Activated naive CD8-positive, alpha-beta T cell treated with anti-CD3 and anti-CD28 coated beads, Interleukin-2, amount 50 U/mL, for 24 hours (primary cell): ENCODE measurements around the gene VPS41.

Source experiments
- ATAC-seq: fragments of 150-1000 bp; cut with Tn5 transposase; one replicate; pipeline ENCODE4 v1.10.0; 2021
- DNase-seq: peaks from one replicate; pipeline ENCODE4 v3.0.0; 2021
- H3K27ac Mint-ChIP-seq: one replicate; pipeline ENCODE4 v1.8.0; 2021; ENCODE audit warnings: mild to moderate bottlenecking, mixed read lengths
- H3K27me3 Mint-ChIP-seq: one replicate; pipeline ENCODE4 v1.8.0; 2021; ENCODE audit warnings: mixed read lengths
- H3K36me3 Mint-ChIP-seq: one replicate; pipeline ENCODE4 v1.8.0; 2021; ENCODE audit warnings: low read depth, mixed read lengths
- H3K4me1 Mint-ChIP-seq: one replicate; pipeline ENCODE4 v1.8.0; 2021; ENCODE audit warnings: mixed read lengths
- H3K4me3 Mint-ChIP-seq: one replicate; pipeline ENCODE4 v1.8.0; 2021; ENCODE audit warnings: mild to moderate bottlenecking, moderate library complexity, mixed read lengths
- H3K9me3 Mint-ChIP-seq: one replicate; pipeline ENCODE4 v1.8.0; 2021; ENCODE audit warnings: mixed read lengths

Gene VPS41

DNA sequence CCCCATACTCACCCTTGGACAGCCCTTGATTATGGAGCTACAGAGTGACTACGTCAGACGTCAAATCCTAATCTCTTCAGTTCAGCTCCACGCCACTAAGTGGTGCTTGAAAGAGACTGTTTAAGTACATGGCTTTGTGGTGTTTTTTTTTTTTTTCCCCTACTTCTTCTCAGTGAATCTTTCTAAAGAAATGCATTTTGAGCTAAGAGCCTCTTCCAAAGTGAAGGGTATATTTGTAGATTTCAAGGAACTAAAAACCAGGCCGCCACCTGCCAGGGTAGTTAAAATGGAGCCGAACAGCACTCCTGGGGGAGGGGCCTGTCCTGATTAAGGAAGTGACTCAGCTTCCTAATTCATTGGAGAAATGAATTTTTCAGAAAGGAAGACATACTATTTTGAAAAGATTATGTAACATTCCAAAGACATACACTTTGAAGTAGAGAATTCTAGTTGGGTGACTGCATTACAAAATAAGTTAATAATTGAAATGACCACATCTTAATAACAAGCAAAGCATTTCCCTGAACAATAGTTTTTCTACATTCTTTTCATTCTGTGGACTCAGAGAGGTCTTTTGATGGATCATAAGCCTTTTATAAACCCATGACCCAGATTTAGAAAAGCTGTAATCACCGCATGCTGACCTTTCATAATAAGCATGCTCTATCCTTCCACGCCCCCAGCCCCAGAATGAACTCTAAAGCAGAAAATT is 20.6 kb upstream of the VPS41 start:
- H3K9me3 Mint-ChIP-seq: no peaks in the 10 kb centered on the region
- H3K27ac Mint-ChIP-seq: no peak overlapping the region
- H3K36me3 Mint-ChIP-seq: no peaks in the 10 kb centered on the region
- ATAC-seq (no peak), DNase-seq (no peak)
- H3K4me1 Mint-ChIP-seq: no peaks in the 10 kb centered on the region
- peaks cover 7% of the 10 kb centered on the region for H3K27me3 Mint-ChIP-seq
- H3K4me3 Mint-ChIP-seq: no peak overlapping the region

DNA sequence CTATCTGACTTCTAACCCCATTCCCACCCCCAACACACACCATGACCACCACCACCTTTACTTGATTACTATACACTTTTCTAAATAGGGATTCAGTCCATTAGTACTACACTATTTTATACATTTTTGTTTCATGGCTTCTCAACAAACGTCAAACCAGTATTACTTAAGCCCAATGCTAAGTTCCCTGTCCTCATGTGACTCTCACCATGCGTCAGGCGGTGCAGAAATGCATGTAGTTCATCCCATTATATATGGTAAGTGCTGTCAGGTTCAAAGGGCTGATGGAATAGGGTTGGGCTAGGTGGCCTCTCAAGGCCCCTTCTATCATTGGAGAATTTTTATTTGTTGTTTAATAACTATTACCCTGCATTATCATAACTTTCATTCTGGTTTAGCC is 19.5 kb upstream of the VPS41 start:
- no peak overlapping the region for H3K27ac Mint-ChIP-seq
- no peaks in the 10 kb centered on the region for H3K36me3 Mint-ChIP-seq

DNA sequence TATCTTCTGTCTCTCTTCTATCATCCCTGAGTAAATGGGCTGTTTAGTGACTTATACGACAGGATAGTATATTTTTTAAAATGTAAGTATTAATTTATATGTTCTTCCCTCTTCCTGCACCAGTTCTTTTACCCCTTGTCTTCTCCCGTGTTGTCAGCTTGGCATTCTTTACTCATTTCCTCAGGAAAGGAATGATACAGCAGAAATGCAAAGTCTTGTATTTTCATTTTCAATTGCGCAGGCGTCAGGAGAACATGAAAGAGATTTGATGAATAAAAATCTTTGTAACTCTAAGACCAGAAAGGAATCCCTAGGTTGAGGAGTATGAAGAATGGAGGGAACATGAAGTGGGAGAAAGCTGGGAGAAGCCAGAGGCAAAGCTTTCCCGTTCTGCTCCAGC is 18.8 kb upstream of the VPS41 start:
- H3K27me3 Mint-ChIP-seq: peaks cover 4% of the 10 kb centered on the region
- no peaks in the 10 kb centered on the region for H3K36me3 Mint-ChIP-seq
- H3K27ac Mint-ChIP-seq: no peak overlapping the region
- H3K9me3 Mint-ChIP-seq: no peaks in the 10 kb centered on the region
- no peaks in the 10 kb centered on the region for H3K4me1 Mint-ChIP-seq
- ATAC-seq (no peak), DNase-seq (no peak)
- no peak overlapping the region for H3K4me3 Mint-ChIP-seq

More for the DNA sequence above, 19.5 kb upstream of the VPS41 start:
- Mint-ChIP-seq H3K4me3 (no peak overlapping the region), H3K27me3 (peaks cover 4% of the 10 kb centered on the region), H3K9me3 (no peaks in the 10 kb centered on the region), H3K4me1 (no peaks in the 10 kb centered on the region)
- DNase-seq: no peak
- ATAC-seq: no peak

DNA sequence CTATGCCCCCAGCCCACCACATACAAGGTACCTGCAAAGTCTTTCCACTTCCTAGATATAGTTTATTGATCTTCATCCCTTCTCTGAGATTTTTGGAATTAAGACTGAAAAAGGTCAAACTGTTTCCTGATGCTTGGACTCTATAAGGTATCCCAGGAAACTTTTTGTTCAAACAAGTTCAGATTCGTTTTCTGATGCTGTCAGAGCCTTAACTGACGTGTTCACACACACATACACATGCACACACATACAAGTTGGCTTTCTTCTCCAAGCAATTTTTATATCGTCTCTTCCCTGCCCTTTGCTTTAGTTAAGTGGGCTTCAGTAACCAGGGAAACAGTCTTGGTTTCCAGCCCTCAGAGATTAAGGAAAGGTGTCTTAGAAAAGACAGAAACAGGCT is 11.7 kb upstream of the VPS41 start:
- Mint-ChIP-seq H3K27me3 (no peaks in the 10 kb centered on the region), H3K4me3 (no peak overlapping the region), H3K36me3 (no peaks in the 10 kb centered on the region), H3K4me1 (no peaks in the 10 kb centered on the region), H3K9me3 (no peaks in the 10 kb centered on the region), H3K27ac (no peak overlapping the region)
- ATAC-seq (no peak), DNase-seq (no peak)

DNA sequence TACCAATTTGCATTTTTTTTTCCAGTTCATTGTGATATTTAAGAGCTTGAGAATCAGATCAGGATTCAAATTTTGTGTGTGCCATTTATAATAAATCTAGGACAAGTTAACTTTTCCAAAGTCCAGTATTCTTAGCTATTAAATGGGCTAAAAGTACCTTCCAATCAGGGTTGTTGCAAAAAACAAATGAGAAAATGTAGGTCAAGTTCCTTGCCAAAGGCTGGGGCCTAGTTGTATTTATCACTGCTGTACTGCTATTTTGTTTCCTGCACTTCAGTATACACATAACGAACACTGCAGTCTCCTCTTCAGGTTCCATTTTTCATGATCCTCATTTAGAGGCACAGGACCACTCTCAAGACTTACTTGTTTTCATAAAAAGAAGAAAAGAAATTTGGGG is 7.4 kb upstream of the VPS41 start:
- H3K4me1 Mint-ChIP-seq: no peaks in the 10 kb centered on the region
- no peak for DNase-seq
- H3K9me3 Mint-ChIP-seq: no peaks in the 10 kb centered on the region
- H3K27me3 Mint-ChIP-seq: no peaks in the 10 kb centered on the region
- H3K4me3 Mint-ChIP-seq: no peak overlapping the region
- no peak for ATAC-seq
- no peaks in the 10 kb centered on the region for H3K36me3 Mint-ChIP-seq
- no peak overlapping the region for H3K27ac Mint-ChIP-seq

DNA sequence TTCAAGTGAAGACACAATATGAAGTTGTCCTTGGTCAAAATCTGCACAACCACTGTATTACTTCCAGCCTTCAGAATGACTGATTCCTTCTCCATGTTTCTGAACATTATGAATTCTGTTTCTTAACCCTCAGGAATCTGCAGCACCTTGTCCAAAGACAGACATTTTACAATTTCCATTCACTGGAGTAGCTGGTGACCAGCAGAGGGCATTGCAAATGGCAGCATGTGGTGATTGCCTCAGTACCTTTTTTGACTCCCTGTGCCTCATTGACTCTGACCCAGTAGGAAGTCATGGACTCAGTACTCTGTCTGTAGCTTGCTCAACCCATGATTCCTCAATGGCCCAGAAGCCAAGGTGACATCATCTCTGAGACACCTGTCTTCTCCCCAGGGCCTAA is 879 bp upstream of the VPS41 start:
- no peak for DNase-seq
- Mint-ChIP-seq H3K27ac (no peak overlapping the region), H3K36me3 (peaks cover 2% of the 10 kb centered on the region), H3K4me3 (no peak overlapping the region), H3K4me1 (peaks cover 38% of the 10 kb centered on the region), H3K27me3 (no peaks in the 10 kb centered on the region), H3K9me3 (no peaks in the 10 kb centered on the region)
- no peak for ATAC-seq

DNA sequence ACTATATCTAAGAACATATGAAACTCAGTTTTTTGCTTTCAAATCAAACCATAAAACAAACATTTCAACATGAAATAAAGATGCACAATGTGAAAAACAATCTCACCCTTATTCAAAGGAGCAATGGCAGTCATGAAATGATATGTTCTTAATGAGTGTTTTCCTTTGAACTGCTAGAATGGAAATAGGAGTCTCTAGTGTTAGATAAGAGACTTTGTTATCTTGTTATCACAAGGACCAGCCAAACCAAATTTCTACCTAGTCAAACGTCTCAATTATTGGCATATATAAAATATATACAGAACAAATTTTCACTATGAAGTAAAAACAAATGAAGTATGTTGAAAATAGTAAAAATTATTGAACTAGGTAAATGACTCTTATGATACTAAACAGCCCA is 1.2 kb downstream of the VPS41 start:
- H3K27ac Mint-ChIP-seq: no peak overlapping the region
- H3K27me3 Mint-ChIP-seq: no peaks in the 10 kb centered on the region
- peak overlapping the region; percentile 93 for H3K4me3 Mint-ChIP-seq
- peaks cover 2% of the 10 kb centered on the region for H3K36me3 Mint-ChIP-seq
- H3K4me1 Mint-ChIP-seq: peaks cover 48% of the 10 kb centered on the region
- ATAC-seq: no peak
- H3K9me3 Mint-ChIP-seq: no peaks in the 10 kb centered on the region
- DNase-seq: no peak

DNA sequence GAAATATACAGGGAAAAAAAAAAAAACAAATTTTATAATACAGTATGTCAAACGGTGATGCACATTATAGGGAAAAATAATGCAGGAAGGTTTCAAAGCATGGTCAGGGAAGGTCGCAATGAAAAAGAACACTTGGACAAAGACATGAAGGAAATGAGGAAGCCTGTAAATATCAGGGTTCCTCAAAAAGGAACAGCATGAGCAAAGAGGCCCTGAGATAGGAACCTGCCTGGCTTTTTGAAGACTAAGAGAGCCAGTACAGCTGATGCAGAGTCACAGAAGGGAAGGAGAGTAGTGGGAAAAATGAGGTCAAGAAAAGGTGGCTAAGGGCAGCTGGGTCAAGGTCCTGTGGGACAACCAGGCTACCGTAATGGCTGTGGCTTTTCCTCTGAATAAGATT is 1.9 kb downstream of the VPS41 start:
- H3K4me3 Mint-ChIP-seq: peak overlapping the region; percentile 17
- H3K36me3 Mint-ChIP-seq: peaks cover 2% of the 10 kb centered on the region
- no peak for DNase-seq
- no peaks in the 10 kb centered on the region for H3K27me3 Mint-ChIP-seq
- no peak overlapping the region for H3K27ac Mint-ChIP-seq
- ATAC-seq: no peak
- H3K9me3 Mint-ChIP-seq: no peaks in the 10 kb centered on the region
- H3K4me1 Mint-ChIP-seq: peaks cover 52% of the 10 kb centered on the region

DNA sequence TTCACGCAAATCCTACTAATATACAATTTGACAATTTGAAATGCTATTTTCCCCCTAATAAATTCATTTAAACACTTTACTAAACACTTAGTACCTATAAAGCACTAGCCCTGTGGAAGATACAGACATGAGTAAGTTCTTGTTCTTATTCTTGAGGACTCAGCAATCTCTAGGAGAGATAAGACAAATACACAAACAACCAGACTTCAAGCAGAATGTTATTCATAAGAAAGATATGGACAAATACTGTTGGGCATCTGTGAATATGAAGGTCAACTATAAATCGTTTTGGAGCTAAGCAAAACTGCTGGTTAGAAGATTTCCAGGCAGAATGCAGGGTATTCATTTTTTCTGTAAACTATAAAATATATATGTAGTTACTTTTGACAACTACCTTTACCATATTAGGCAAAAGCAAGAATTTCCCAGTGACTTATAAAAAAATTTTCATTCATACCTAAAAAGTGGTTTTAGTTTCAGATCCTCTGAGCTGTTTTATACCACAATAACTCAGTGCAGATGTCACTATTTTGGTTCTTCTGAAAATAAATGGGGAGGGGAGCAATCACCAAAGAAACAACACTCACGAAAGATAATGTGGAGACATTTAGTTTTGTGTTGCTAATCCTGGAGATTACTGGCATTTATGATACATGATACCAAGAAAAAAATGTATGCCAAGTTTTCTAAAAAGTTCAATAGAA is 3.8 kb downstream of the VPS41 start:
- H3K27ac Mint-ChIP-seq: no peak overlapping the region
- H3K9me3 Mint-ChIP-seq: no peaks in the 10 kb centered on the region
- H3K27me3 Mint-ChIP-seq: no peaks in the 10 kb centered on the region
- H3K4me1 Mint-ChIP-seq: peaks cover 60% of the 10 kb centered on the region
- no peak overlapping the region for H3K4me3 Mint-ChIP-seq
- DNase-seq (no peak), ATAC-seq (no peak)
- peaks cover 6% of the 10 kb centered on the region for H3K36me3 Mint-ChIP-seq

DNA sequence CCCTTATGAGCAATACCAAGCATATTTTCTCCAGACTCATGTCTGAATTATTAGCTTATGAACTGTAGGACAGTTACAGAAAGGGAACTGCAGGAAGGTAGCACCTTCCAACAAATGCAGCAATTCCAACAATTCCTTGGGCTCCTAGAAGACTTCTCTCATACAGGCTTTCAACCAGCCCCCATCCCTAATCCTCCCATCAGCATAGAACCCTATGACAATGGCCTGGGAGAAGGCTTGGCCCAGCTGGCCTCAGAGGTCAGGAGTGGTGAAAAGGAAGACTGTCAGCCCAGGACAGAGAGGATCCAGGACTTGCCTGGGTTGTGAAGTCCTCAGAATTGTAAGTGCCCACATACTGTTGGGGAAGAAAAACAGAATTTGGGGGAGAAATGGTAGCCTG is 5.9 kb downstream of the VPS41 start:
- peaks cover 6% of the 10 kb centered on the region for H3K36me3 Mint-ChIP-seq
- peaks cover 54% of the 10 kb centered on the region for H3K4me1 Mint-ChIP-seq
- H3K4me3 Mint-ChIP-seq: no peak overlapping the region
- no peaks in the 10 kb centered on the region for H3K27me3 Mint-ChIP-seq
- DNase-seq: no peak
- ATAC-seq: no peak
- H3K27ac Mint-ChIP-seq: no peak overlapping the region
- H3K9me3 Mint-ChIP-seq: no peaks in the 10 kb centered on the region

DNA sequence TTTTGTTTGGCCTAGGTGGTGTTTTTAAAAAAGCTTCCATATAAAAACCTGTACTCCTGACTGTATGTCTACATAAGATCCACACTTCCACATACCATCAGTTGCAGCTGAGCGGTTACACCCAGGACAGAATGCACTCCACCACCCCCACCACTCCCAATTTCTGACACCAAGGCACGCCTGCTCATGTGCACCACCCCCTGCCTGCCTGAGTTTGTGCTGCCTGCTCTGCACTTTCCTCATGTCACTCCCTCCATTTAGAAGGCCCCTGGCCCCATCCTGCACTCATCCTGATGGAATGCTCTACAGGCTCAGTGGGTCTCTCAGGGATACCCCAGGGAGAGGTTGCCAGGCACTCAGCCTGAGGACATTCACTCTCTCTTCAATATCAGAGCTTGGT is 6.5 kb downstream of the VPS41 start:
- Mint-ChIP-seq H3K9me3 (no peaks in the 10 kb centered on the region), H3K4me1 (peaks cover 48% of the 10 kb centered on the region), H3K36me3 (peaks cover 8% of the 10 kb centered on the region), H3K27me3 (no peaks in the 10 kb centered on the region), H3K27ac (no peak overlapping the region), H3K4me3 (no peak overlapping the region)
- DNase-seq (no peak), ATAC-seq (no peak)

DNA sequence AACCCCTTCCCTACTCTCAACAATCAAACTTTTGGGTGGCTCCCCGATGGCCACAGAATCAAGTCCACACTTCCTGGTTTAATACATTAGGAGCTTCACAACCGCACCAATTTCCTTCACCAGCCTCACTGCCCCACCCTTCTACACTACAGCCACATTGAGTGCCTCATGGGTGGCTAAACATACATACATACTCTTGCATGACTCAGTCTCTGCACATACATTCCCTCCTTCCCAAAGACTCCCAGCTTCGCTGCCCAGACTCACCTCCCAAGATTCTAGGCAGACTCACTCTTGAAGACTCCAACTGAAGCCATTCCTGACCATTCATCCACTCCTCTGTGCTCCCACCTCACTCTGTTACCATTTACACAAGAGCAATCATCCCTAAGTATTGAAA is 15.9 kb downstream of the VPS41 start:
- peaks cover 55% of the 10 kb centered on the region for H3K36me3 Mint-ChIP-seq

DNA sequence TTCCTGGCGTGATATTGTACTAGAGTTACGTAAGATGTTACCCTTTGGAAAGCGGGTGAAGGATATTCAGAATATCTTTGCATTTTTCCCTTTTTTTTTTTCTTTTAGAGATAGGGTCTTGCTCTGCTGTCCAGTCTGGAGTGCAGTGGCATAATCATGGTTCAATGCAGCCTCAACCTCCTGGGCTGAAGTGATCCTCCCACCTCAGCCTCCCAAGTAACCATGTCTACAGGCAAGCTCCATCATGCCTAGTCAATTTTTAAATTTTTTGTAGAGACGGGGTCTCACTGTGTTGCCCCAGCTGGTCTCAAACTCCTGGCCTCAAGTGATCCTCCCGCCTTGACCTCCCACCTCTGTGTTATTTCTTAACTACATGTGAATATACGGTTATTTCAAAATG is 18.4 kb downstream of the VPS41 start:
- no peak for ATAC-seq
- Mint-ChIP-seq H3K27me3 (no peaks in the 10 kb centered on the region), H3K4me3 (no peak overlapping the region), H3K27ac (no peak overlapping the region), H3K36me3 (peaks cover 60% of the 10 kb centered on the region), H3K9me3 (peaks cover 16% of the 10 kb centered on the region), H3K4me1 (peaks cover 11% of the 10 kb centered on the region)
- DNase-seq: no peak

More for the DNA sequence above, 15.9 kb downstream of the VPS41 start:
- Mint-ChIP-seq H3K4me3 (no peak overlapping the region), H3K27ac (no peak overlapping the region), H3K27me3 (no peaks in the 10 kb centered on the region), H3K4me1 (peaks cover 9% of the 10 kb centered on the region), H3K9me3 (peaks cover 14% of the 10 kb centered on the region)
- DNase-seq (no peak), ATAC-seq (no peak)

DNA sequence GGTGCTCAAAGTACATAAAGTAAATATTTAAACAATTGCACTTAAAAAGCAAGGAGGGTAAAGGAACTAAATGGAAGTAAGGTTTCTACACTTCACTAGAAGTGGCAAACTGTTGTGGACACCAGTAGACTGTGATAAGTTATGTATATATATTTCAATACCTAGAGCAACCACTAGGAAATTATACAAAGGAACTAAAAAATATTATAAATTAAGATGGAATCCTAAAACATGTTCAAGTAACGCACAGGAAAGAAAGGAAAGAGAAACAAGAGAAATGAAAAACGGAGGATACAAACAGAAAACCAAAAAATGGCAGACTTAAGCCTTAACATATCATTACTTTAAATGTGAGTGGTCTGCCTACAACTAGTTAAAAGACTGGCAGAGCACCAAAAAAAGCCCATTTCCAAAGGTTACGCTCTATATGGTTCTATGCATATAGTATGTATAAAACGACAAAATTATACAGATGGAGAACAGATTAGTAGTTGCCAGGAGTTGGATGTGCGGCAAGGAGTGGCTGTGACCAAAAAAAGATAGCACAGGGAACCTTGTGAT is 19.0 kb downstream of the VPS41 start:
- H3K27me3 Mint-ChIP-seq: no peaks in the 10 kb centered on the region
- no peak overlapping the region for H3K4me3 Mint-ChIP-seq

DNA sequence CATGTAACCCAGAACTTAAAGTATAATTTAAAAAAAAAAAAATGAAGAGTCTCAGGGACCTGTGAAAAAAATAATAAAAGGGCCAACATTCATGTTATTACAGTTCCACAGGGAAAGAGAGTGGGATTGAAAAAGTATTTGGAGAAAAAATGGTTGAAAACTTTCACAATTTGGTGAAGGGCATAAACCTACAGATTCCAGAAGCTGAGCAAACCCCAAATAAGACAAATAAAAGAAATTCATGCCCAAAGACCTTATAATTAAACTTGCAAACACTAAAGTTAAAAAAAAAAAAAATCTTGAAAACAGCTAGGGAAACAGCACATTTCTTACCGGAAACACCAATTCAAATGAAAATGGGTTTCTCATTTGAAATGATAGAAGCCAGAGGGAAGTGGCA is 19.9 kb downstream of the VPS41 start:
- Mint-ChIP-seq H3K9me3 (peaks cover 16% of the 10 kb centered on the region), H3K36me3 (peaks cover 54% of the 10 kb centered on the region), H3K4me1 (peaks cover 15% of the 10 kb centered on the region), H3K27me3 (no peaks in the 10 kb centered on the region), H3K4me3 (no peak overlapping the region), H3K27ac (no peak overlapping the region)
- DNase-seq (no peak), ATAC-seq (no peak)

More for the DNA sequence above, 19.0 kb downstream of the VPS41 start:
- H3K4me1 Mint-ChIP-seq: peaks cover 11% of the 10 kb centered on the region
- peaks cover 57% of the 10 kb centered on the region for H3K36me3 Mint-ChIP-seq
- DNase-seq (no peak), ATAC-seq (no peak)
- peaks cover 16% of the 10 kb centered on the region for H3K9me3 Mint-ChIP-seq
- no peak overlapping the region for H3K27ac Mint-ChIP-seq
